GM23338 (cell line): ENCODE results near the gene USP31. TPM values are rescaled to one million over a fixed set of nuclear protein-coding genes. Genes with fewer than 3 reads are reported as not detected.

ENCODE experiments used
- ATAC-seq: fragments of 200-7000 bp; cut with Tn5 transposase; 3 replicates; pipeline ENCODE4 v1.9.1; 2020
- DNase-seq: peaks from one replicate; pipeline ENCODE4 v3.0.0-alpha.2; 2015; ENCODE audit warnings: low spot score
- H2AFZ ChIP-seq: fragments of 200-600 bp; sonication (generic); 2 replicates; pipeline ENCODE4 v1.8.0; 2016; ENCODE audit warnings: antibody characterized with exemption, mild to moderate bottlenecking, moderate library complexity
- H3F3A ChIP-seq: fragments of 200-600 bp; sonication (generic); replicated peaks from 2 replicates; pipeline ENCODE4 v1.8.0; 2017; ENCODE audit warnings: antibody characterized with exemption, mixed run types, low read depth
- H3K27ac ChIP-seq: fragments of 200-600 bp; sonication (generic); 2 replicates; pipeline ENCODE4 v1.6.1; 2016; ENCODE audit warnings: low read depth
- H3K27me3 ChIP-seq: fragments of 200-600 bp; sonication (generic); 2 replicates; pipeline ENCODE4 v1.8.0; 2016; ENCODE audit warnings: mild to moderate bottlenecking, mixed run types, moderate library complexity; ENCODE audit not compliant: insufficient read depth
- H3K36me3 ChIP-seq: fragments of 200-600 bp; sonication (generic); 2 replicates; pipeline ENCODE4 v1.8.0; 2016; ENCODE audit warnings: mild to moderate bottlenecking; ENCODE audit not compliant: insufficient read depth
- H3K4me1 ChIP-seq: fragments of 200-600 bp; sonication (generic); 2 replicates; pipeline ENCODE4 v1.8.0; 2016; ENCODE audit warnings: mild to moderate bottlenecking, moderate library complexity; ENCODE audit not compliant: insufficient read depth
- H3K4me2 ChIP-seq: fragments of 200-600 bp; sonication (generic); 2 replicates; pipeline ENCODE4 v1.7.1; 2017; ENCODE audit warnings: mixed run types
- H3K4me3 ChIP-seq: fragments of 200-600 bp; sonication (generic); 2 replicates; pipeline ENCODE4 v1.6.1; 2016; ENCODE audit warnings: mixed run types
- H3K79me2 ChIP-seq: fragments of 200-600 bp; sonication (generic); replicated peaks from 2 replicates; pipeline ENCODE4 v1.8.0; 2017; ENCODE audit warnings: mild to moderate bottlenecking; ENCODE audit not compliant: insufficient read depth
- H3K9me2 ChIP-seq: fragments of 200-600 bp; sonication (generic); 2 replicates; pipeline ENCODE4 v1.8.0; 2017; ENCODE audit not compliant: insufficient read depth
- H4K20me1 ChIP-seq: fragments of 200-600 bp; sonication (generic); replicated peaks from 2 replicates; pipeline ENCODE4 v1.8.0; 2017; ENCODE audit warnings: mild to moderate bottlenecking; ENCODE audit not compliant: insufficient read depth
- H3K27ac Mint-ChIP-seq: 2 replicates; pipeline ENCODE4 v1.8.0; 2020; ENCODE audit warnings: inconsistent platforms, mild to moderate bottlenecking, moderate library complexity, mixed read lengths
- H3K27me3 Mint-ChIP-seq: 3 replicates; pipeline ENCODE4 v1.8.0; 2022; ENCODE audit warnings: low read depth, mild to moderate bottlenecking, moderate library complexity, mixed read lengths, inconsistent platforms; ENCODE audit not compliant: insufficient read depth, poor library complexity
- H3K36me3 Mint-ChIP-seq: 3 replicates; pipeline ENCODE4 v1.8.0; 2021; ENCODE audit warnings: low read depth, mild to moderate bottlenecking, inconsistent platforms, moderate library complexity, mixed read lengths
- H3K4me1 Mint-ChIP-seq: 3 replicates; pipeline ENCODE4 v1.8.0; 2020; ENCODE audit warnings: mild to moderate bottlenecking, inconsistent platforms, mixed read lengths
- H3K4me3 Mint-ChIP-seq: 3 replicates; pipeline ENCODE4 v1.8.0; 2021; ENCODE audit warnings: moderate library complexity, mild to moderate bottlenecking, inconsistent platforms, mixed read lengths
- H3K9me3 Mint-ChIP-seq: 3 replicates; pipeline ENCODE4 v1.8.0; 2020; ENCODE audit warnings: moderate library complexity, mild to moderate bottlenecking, inconsistent platforms, mixed read lengths
- CTCF ChIP-seq, 2 experiments: fragments of 200-600 bp in 1 of 2; sonication (generic) in 1 of 2; conservative IDR thresholded peaks; 2 replicates each; pipeline versions ENCODE4 v1.5.1 to v1.6.1; 2016 to 2017; ENCODE audit warnings: antibody characterized with exemption in 2 of 2, low read depth in 2 of 2, mild to moderate bottlenecking in 2 of 2, moderate library complexity in 1 of 2
- ZNF462 ChIP-seq: fragments of 250-450 bp; sonication (Bioruptor Pico); IDR thresholded peaks from 2 replicates; pipeline ENCODE4 v1.5.0; 2020; ENCODE audit warnings: mild to moderate bottlenecking, moderate library complexity
- polyA plus RNA-seq: library from polyadenylated mRNA; unstranded; fragments of >200 nt; fragmentation: Nextera tagmentation; extraction: Ambion mirVana; gene quantifications from 2 replicates; pipeline ENCODE4 v1.2.1, GENCODE V29; 2016
- total RNA-seq: library from RNA; depleted of rRNA; stranded (reverse); fragments of >200 nt; shearing (Covaris generic); gene quantifications from 2 replicates; pipeline ENCODE4 v1.2.3, GENCODE V29; 2014

USP31 gene
- total and polyA plus RNA-seq, 2 experiments from 2014 or later: 4.3 to 17.9 TPM

GRCh38 chr16:23124315-23124714, 24.9 kb downstream of the USP31 start:
- H3K79me2 ChIP-seq: peaks cover 100% of the 10 kb centered on the region

More at GRCh38 chr16:23124315-23124714, 24.9 kb downstream of the USP31 start:
- peaks cover 42% of the 10 kb centered on the region for H3K4me1 Mint-ChIP-seq
- ATAC-seq (no peak), DNase-seq (no peak)
- H3K27ac Mint-ChIP-seq: no peak overlapping the region
- no peak overlapping the region for H3K4me3 Mint-ChIP-seq
- H3K4me3 ChIP-seq: no peak overlapping the region
- H2AFZ ChIP-seq: no peak overlapping the region
- peaks cover 37% of the 10 kb centered on the region for H4K20me1 ChIP-seq
- H3K36me3 Mint-ChIP-seq: no peaks in the 10 kb centered on the region
- no peaks in the 10 kb centered on the region for H3K9me2 ChIP-seq
- peaks cover 38% of the 10 kb centered on the region for H3K4me1 ChIP-seq
- no peaks in the 10 kb centered on the region for H3K36me3 ChIP-seq
- no peaks in the 10 kb centered on the region for H3F3A ChIP-seq
- no peak overlapping the region for H3K27ac ChIP-seq
- TF ChIP-seq CTCF (conservative IDR thresholded peaks at IDR 0.05; ENCODE audit: low read depth in 2 of 2): no peak
- TF ChIP-seq ZNF462: no peak
- H3K27me3 ChIP-seq: no peaks in the 10 kb centered on the region
- no peak overlapping the region for H3K4me2 ChIP-seq
- H3K9me3 Mint-ChIP-seq: no peaks in the 10 kb centered on the region
- peaks cover 4% of the 10 kb centered on the region for H3K27me3 Mint-ChIP-seq
